HEK293T (cell line): ENCODE data around the gene SNTB2.

ENCODE experiments used
- ELF4 ChIP-seq: fragments of 450-650 bp; IDR thresholded peaks from 2 replicates; pipeline ENCODE4 v1.6.1; 2017; ENCODE audit warnings: antibody characterized with exemption
- FOXA1 ChIP-seq: fragments of 450-650 bp; IDR thresholded peaks from 2 replicates; pipeline ENCODE4 v1.6.1; 2016; ENCODE audit warnings: mild to moderate bottlenecking
- FOXK2 ChIP-seq: fragments of 450-650 bp; IDR thresholded peaks from 2 replicates; pipeline ENCODE4 v1.6.1; 2016; ENCODE audit warnings: mild to moderate bottlenecking
- FOXM1 ChIP-seq: fragments of 450-650 bp; IDR thresholded peaks from 2 replicates; pipeline ENCODE4 v1.6.1; 2017; ENCODE audit warnings: mild to moderate bottlenecking, borderline replicate concordance
- HDGF ChIP-seq: fragments of 450-650 bp; IDR thresholded peaks from 2 replicates; pipeline ENCODE4 v1.6.1; 2017; ENCODE audit warnings: antibody characterized with exemption, borderline replicate concordance
- NFRKB ChIP-seq: fragments of 450-650 bp; IDR thresholded peaks from 2 replicates; pipeline ENCODE4 v1.6.1; 2016; ENCODE audit warnings: mild to moderate bottlenecking, moderate library complexity
- SP1 ChIP-seq: fragments of 450-650 bp; IDR thresholded peaks from 2 replicates; pipeline ENCODE4 v1.6.1; 2017
- SUZ12 ChIP-seq: fragments of 450-650 bp; IDR thresholded peaks from 2 replicates; pipeline ENCODE4 v1.6.1; 2016; ENCODE audit warnings: mild to moderate bottlenecking
- TARDBP ChIP-seq: fragments of 450-650 bp; IDR thresholded peaks from 2 replicates; pipeline ENCODE4 v1.6.1; 2016
- ZNF384 ChIP-seq: fragments of 450-650 bp; IDR thresholded peaks from 2 replicates; pipeline ENCODE4 v1.6.1; 2016

DNA sequence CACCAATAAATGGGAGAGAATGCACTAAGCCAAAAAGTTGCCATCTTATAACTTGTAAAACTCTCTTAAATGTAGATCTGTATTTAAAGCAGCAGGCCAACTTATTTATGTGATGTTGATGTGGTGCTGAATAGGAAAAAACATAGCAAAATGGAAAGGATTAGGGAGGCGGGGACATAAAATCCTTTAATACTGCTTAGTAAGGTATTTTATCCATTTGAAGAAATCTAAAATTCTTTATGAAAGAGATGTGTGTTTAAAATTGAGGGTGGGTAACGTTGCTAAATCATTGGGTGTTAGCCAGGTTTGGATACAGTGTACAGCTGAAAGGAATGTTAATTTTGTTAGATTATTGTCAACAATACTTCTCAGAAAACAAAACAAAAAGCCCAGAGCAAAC, 14.3 kb downstream of the SNTB2 start:
- TF ChIP-seq ELF4 (no peak), FOXM1 (no peak), FOXK2 (no peak), NFRKB (no peak), ZNF384 (no peak), SP1 (no peak), FOXA1 (no peak), SUZ12 (no peak), TARDBP (no peak), HDGF (no peak)
